Heart left ventricle (tissue), 13 donors: ENCODE data around the gene GPR89B.
"Not testable (repeated sequence)": the region's sequence is repeated elsewhere in the genome, so short reads cannot be mapped to it uniquely, and the experiment has no call there.

Experiments
- CTCF ChIP-seq, 12 donors: fragments of 200-600 bp; sonication (generic) in 4 of 12; IDR thresholded peaks; one replicate each; pipeline versions ENCODE4 v1.5.0 to v1.8.0; 2018 to 2022; ENCODE audit warnings: antibody characterized with exemption in 12 of 12, mild to moderate bottlenecking in 5 of 12
- POLR2A ChIP-seq, 2 donors: fragments of 450-650 bp; IDR thresholded peaks; one replicate each; pipeline ENCODE4 v1.6.1; 2017; ENCODE audit warnings: antibody characterized with exemption in 2 of 2, mild to moderate bottlenecking in 2 of 2, moderate library complexity in 2 of 2
- donor health status: ischemic (EF 13 %, LVEDD 7.1; RV severe dilation, severe dysfunction).
- donor health status: DM: no; HTN: yes; CAD: no.
- donor health status: DM: no; HTN: no; CAD: no.
- donor health status: ischemic (EF 25% LVEDD 6.9; RV normal size, moderate dysfunction).
- donor health status: ischemic (EF 25% LVEDD 5.7; RV mildly dilated, moderate dysfunction).
- donor health status: ischemic (EF 35%, LVEDD 5.7; RV mildly dilated, moderate dysfunction).
- donor health status: nonischemic (EF 11% LVEDD 7.7; RV severe dilation, severe dysfunction).
- donor health status: DM: yes; HTN: yes; CAD: no.
- donor health status: PGD.
- donor health status: ischemic (EF 29% LVEDD 5.4; RV normal size, mild dysfunction).
- donor health status: nonischemic (EF 23%, LVEDD 6.1; RV moderate dilation, normal function).

- TF ChIP-seq CTCF, POLR2A (IDR thresholded peaks at IDR 0.05): not testable (repeated sequence)
Measured at GRCh38 chr1:147996088-147996487, 67.9 kb downstream of the GPR89B start.
